ENCODE results near the gene TUT4. TPM values are rescaled to one million over a fixed set of nuclear protein-coding genes. Genes with fewer than 3 reads are reported as not detected.

Gene TUT4
- total and polyA plus RNA-seq, 2 of the 4 experiments (the other 2 are of a cell fraction): 10.9 to 40.0 TPM

DNA sequence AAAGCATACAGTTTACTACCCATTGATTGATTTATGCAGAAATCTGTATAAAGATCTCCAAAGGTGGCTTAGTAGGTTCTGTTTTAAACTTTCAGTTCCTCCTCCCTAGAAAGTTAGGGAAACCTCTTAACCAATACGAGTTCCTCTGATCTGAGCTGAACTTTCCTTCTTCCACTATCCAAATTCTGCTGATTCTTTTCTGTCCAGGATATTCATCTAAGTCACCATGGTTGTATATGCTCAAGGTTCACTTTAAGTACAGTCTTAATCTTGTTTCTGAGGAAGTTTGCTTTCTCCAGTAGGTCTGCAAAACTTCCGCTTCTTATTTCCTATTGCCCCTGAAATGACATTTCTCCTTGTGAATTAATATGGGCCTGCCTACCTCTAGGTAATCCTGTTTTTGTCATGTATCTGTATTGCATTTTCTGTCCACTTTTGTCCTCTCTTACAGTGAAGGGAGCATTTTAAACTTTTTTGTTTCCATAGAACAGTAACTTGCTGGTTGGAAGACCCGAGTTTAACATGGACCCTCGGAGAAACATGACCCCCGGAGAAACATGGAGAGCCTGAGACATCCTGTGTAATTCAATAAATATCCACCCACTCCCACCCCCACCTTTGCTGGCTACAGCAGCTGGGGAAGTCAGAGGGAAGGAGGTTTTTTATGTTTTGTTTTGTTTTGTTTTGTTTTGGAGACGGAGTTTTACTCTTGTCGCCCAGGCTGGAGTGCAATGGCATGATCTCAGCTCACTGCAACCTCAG lies 16.7 kb upstream of the TUT4 start:
- BruUV-seq (replicated peaks): no TSS peak
- Histone ChIP-seq H3K4me3 (ENCODE audit: insufficient read depth, low read depth, low read length) (no peak overlapping the region), H3K56ac (ENCODE audit: extremely low read depth, insufficient read depth, low read length) (no peak overlapping the region), H3K4me1 (ENCODE audit: control insufficient read depth, insufficient read depth, low read length) (peaks cover 5% of the 10 kb centered on the region; the same call in 1 of the 2 replicates), H4K91ac (ENCODE audit: insufficient read depth, low read depth, low read length) (no peak overlapping the region), H2BK20ac (ENCODE audit: low read depth, low read length) (no peak overlapping the region), H3K27me3 (ENCODE audit: control insufficient read depth, insufficient read depth, low read length) (peaks cover 2% of the 10 kb centered on the region; the same call in 1 of the 2 replicates), H3K9ac (ENCODE audit: low read depth, low read length) (no peak overlapping the region), H3K27ac (ENCODE audit: insufficient read depth, low read length) (no peak overlapping the region), H3K79me1 (ENCODE audit: low read depth in 1 of 2, low read length in 2 of 2) (no peaks in the 10 kb centered on the region), H3K4ac (ENCODE audit: low read depth, low read length) (no peak overlapping the region), H2BK5ac (ENCODE audit: low read depth, low read length, poor library complexity, severe bottlenecking) (no peak overlapping the region), H3K14ac (replicated peaks; ENCODE audit: low read depth, low read length) (no peak overlapping the region), H3K9me3 (ENCODE audit: control insufficient read depth, insufficient read depth, low read length) (no peaks in the 10 kb centered on the region), H2AK9ac (replicated peaks; ENCODE audit: low read depth, low read length, poor library complexity) (no peak overlapping the region), H3K36me3 (ENCODE audit: control insufficient read depth, insufficient read depth, low read length) (no peaks in the 10 kb centered on the region), H3K4me2 (ENCODE audit: low read depth, low read length) (no peak overlapping the region), H3K23ac (ENCODE audit: low read depth, low read length) (no peak overlapping the region), H2AFZ (replicated peaks; ENCODE audit: low read length, poor library complexity) (peak overlapping the region; percentile 59), H4K8ac (ENCODE audit: low read depth in 2 of 2, low read length in 2 of 2) (no peak overlapping the region), H4K5ac (ENCODE audit: low read depth, low read length) (no peak overlapping the region), H2BK120ac (ENCODE audit: low read depth, low read length) (no peak overlapping the region), H3K18ac (ENCODE audit: low read depth, low read length) (no peak overlapping the region), H2BK15ac (ENCODE audit: low read depth, low read length) (no peak overlapping the region), H2AK5ac (ENCODE audit: low read depth, low read length) (no peak overlapping the region), H3K9me1 (ENCODE audit: insufficient read depth, low read length) (0 out of 2 replicates have a peak, but pooled peaks cover 5% of the 10 kb centered on the region), H4K20me1 (ENCODE audit: insufficient read depth, low read length) (no peaks in the 10 kb centered on the region)
- no CpG with 5 or more reads among the region's 7 CpGs for WGBS, 2 experiments (ENCODE audit: extremely low coverage in 2 of 2, insufficient read length in 1 of 2)
- TF ChIP-seq, protein P1, sequence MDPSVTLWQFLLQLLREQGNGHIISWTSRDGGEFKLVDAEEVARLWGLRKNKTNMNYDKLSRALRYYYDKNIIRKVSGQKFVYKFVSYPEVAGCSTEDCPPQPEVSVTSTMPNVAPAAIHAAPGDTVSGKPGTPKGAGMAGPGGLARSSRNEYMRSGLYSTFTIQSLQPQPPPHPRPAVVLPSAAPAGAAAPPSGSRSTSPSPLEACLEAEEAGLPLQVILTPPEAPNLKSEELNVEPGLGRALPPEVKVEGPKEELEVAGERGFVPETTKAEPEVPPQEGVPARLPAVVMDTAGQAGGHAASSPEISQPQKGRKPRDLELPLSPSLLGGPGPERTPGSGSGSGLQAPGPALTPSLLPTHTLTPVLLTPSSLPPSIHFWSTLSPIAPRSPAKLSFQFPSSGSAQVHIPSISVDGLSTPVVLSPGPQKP (IDR thresholded peaks at IDR 0.05; ENCODE audit: borderline replicate concordance, low read depth, low read length): no peak
- no peak for TF ChIP-seq POLR2A (IDR thresholded peaks at IDR 0.05; ENCODE audit: low read depth, low read length)
- TF ChIP-seq CEBPB (IDR thresholded peaks at IDR 0.05; ENCODE audit: low read depth, low read length): no peak
- TF ChIP-seq, protein P2, sequence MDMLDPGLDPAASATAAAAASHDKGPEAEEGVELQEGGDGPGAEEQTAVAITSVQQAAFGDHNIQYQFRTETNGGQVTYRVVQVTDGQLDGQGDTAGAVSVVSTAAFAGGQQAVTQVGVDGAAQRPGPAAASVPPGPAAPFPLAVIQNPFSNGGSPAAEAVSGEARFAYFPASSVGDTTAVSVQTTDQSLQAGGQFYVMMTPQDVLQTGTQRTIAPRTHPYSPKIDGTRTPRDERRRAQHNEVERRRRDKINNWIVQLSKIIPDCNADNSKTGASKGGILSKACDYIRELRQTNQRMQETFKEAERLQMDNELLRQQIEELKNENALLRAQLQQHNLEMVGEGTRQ (IDR thresholded peaks at IDR 0.05; ENCODE audit: low read depth, low read length): no peak
- TF ChIP-seq MXI1 (IDR thresholded peaks at IDR 0.05; ENCODE audit: borderline replicate concordance, low read depth, low read length): no peak
- TF ChIP-seq BHLHE40 (IDR thresholded peaks at IDR 0.05; ENCODE audit: low read depth, low read length): no peak
- TF ChIP-seq MAFK (IDR thresholded peaks at IDR 0.05; ENCODE audit: low read depth, low read length): no peak
- no peak for TF ChIP-seq FOS (IDR thresholded peaks at IDR 0.05; ENCODE audit: low read depth, low read length)
- TF ChIP-seq MAZ (IDR thresholded peaks at IDR 0.05; ENCODE audit: borderline replicate concordance, low read depth, low read length): no peak
- TF ChIP-seq RCOR1 (IDR thresholded peaks at IDR 0.05; ENCODE audit: insufficient replicate concordance, low read length): no peak
- TF ChIP-seq CHD1 (IDR thresholded peaks at IDR 0.05; ENCODE audit: low read depth, low read length): no peak
- TF ChIP-seq RAD21 (IDR thresholded peaks at IDR 0.05; ENCODE audit: low read length): no peak
- DNase-seq (no peak), ATAC-seq (ENCODE audit: low read depth) (no peak)
- ChIA-PET CTCF (no interaction called here), POLR2A (ENCODE audit: unreplicated experiment) (no interaction called here)
- in situ Hi-C loops (cut with MboI; ENCODE audit: low sequenced_read_pairs) (no loop called here), intact Hi-C loops (cut with micrococcal nuclease) (no loop called here), dilution Hi-C loops (cut with HindIII; ENCODE audit: low sequenced_read_pairs, unreplicated experiment) (no loop called here)
